ENCODE data around the gene SERPINA12.

DNA sequence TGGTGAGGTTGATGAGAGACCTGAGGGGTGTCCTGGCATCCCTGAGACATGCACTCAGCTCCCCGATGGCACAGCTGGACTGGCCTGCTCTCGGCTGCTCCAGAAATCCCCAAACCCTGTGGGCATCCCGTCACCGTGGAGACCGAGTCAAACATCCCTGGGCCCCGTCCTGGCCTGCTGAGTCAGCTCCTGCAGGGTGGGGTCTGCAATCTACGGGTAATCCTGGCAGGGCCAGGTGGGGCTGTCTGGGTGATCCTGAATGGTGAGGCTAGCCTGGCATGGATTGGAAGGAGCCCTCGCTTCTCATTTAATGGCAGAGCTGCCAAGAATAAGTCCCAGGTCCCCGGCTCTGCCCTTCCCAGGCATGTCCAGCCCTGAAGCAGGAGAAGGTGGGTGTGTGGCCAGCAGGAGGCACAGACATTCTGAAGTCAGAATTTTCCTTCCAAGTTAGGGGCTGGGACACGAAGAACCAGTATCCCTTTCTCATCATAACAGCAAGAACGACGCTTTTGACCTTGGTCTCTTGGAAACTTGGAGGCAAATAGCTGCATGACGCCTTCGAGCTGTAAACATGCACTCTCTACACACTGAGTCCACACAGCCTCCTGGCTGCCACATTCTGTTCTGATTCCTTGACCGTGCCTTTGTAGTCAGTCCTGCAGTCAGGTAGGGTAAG, 34.3 kb upstream of the SERPINA12 start:
- TF ChIP-seq POLR2A (IDR thresholded peaks at IDR 0.05; ENCODE audit: low read depth, low read length) (no peak), POLR2AphosphoS5 (IDR thresholded peaks at IDR 0.05; ENCODE audit: low read depth, low read length) (no peak), SPI1 (IDR thresholded peaks at IDR 0.05; ENCODE audit: low read depth, low read length) (no peak), POU2F2 (IDR thresholded peaks at IDR 0.05; ENCODE audit: low read depth, low read length) (no peak), PAX5 (IDR thresholded peaks at IDR 0.05; ENCODE audit: insufficient read depth, low read length, severe bottlenecking) (no peak)

Data from GM12891 (cell line).